ENCODE measurements around the gene FBXO34.
"Not testable (repeated sequence)": the region's sequence is repeated elsewhere in the genome, so short reads cannot be mapped to it uniquely, and the experiment has no call there.

FBXO34 gene

GRCh38 chr14:55374771-55375170 is 103.5 kb downstream of the FBXO34 start:
- Mint-ChIP-seq H3K36me3 (ENCODE audit: low read depth) (peaks cover 74% of the 10 kb centered on the region), H3K27me3 (ENCODE audit: low read depth, poor library complexity) (peaks cover 4% of the 10 kb centered on the region), H3K9me3 (no peaks in the 10 kb centered on the region), H3K4me3 (no peak overlapping the region), H3K27ac (no peak overlapping the region), H3K4me1 (peaks cover 12% of the 10 kb centered on the region)
- no peak for DNase-seq
- TF ChIP-seq, protein P1, sequence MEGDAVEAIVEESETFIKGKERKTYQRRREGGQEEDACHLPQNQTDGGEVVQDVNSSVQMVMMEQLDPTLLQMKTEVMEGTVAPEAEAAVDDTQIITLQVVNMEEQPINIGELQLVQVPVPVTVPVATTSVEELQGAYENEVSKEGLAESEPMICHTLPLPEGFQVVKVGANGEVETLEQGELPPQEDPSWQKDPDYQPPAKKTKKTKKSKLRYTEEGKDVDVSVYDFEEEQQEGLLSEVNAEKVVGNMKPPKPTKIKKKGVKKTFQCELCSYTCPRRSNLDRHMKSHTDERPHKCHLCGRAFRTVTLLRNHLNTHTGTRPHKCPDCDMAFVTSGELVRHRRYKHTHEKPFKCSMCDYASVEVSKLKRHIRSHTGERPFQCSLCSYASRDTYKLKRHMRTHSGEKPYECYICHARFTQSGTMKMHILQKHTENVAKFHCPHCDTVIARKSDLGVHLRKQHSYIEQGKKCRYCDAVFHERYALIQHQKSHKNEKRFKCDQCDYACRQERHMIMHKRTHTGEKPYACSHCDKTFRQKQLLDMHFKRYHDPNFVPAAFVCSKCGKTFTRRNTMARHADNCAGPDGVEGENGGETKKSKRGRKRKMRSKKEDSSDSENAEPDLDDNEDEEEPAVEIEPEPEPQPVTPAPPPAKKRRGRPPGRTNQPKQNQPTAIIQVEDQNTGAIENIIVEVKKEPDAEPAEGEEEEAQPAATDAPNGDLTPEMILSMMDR (IDR thresholded peaks at IDR 0.05): no peak

DNA sequence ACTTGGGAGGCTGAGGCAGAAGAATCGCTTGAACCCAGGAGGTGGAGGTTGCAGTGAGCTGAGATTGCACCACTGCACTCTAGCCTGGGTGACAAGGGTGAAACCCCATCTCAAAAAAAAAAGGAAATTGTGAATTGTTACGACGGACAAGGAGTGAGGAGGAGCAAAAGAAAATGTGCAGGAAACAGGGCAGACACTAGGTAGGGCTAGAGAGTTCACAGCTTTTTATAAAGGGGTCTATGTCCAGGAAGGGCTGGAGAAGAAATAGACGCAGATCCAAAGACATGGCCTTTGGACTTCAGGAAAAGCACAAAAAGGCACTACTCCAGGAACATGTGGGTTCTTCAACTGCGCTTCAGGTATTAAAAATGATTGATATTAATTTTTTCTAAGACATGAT is 106.0 kb downstream of the FBXO34 start:
- Mint-ChIP-seq H3K27ac (no peak overlapping the region), H3K4me1 (peaks cover 6% of the 10 kb centered on the region), H3K9me3 (no peaks in the 10 kb centered on the region), H3K4me3 (no peak overlapping the region), H3K36me3 (ENCODE audit: low read depth) (peaks cover 74% of the 10 kb centered on the region), H3K27me3 (ENCODE audit: low read depth, poor library complexity) (peaks cover 4% of the 10 kb centered on the region)
- TF ChIP-seq, protein P1 (IDR thresholded peaks at IDR 0.05): no peak
- DNase-seq: no peak

- Mint-ChIP-seq H3K4me1 (no peaks in the 10 kb centered on the region), H3K27ac (peak overlapping the region; percentile 33), H3K4me3 (no peak overlapping the region), H3K36me3 (ENCODE audit: low read depth) (peaks cover 54% of the 10 kb centered on the region), H3K27me3 (ENCODE audit: low read depth, poor library complexity) (no peaks in the 10 kb centered on the region), H3K9me3 (no peaks in the 10 kb centered on the region)
- TF ChIP-seq, protein P1 (IDR thresholded peaks at IDR 0.05): no peak
- no peak for DNase-seq
Measured at GRCh38 chr14:55381040-55381439, 109.8 kb downstream of the FBXO34 start.

GRCh38 chr14:55381561-55381960 is 110.3 kb downstream of the FBXO34 start:
- no peaks in the 10 kb centered on the region for H3K9me3 Mint-ChIP-seq
- H3K36me3 Mint-ChIP-seq (ENCODE audit: low read depth): peaks cover 50% of the 10 kb centered on the region
- TF ChIP-seq, protein P1 (IDR thresholded peaks at IDR 0.05): no peak
- H3K27ac Mint-ChIP-seq: no peak overlapping the region
- no peak overlapping the region for H3K4me3 Mint-ChIP-seq
- H3K4me1 Mint-ChIP-seq: no peaks in the 10 kb centered on the region
- DNase-seq: no peak
- no peaks in the 10 kb centered on the region for H3K27me3 Mint-ChIP-seq (ENCODE audit: low read depth, poor library complexity)

DNA sequence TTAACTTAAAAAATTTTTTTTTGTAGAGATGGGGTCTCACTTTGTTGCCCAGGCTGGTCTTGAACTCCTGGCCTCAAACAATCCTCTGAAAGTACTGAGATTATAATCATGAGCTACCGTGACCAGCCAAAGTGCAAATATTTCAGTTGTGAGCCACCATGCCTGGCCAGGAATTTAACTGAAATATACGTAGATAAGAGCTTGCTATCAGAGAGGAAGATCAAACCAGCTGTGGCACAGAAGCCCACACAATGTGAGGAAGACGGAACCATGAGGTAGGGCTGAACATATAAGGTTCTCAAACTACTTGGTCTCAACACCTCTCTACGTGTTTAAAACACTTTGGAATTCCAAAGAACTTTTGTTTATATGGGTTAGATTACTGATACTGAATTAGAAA is 111.3 kb downstream of the FBXO34 start:
- no peaks in the 10 kb centered on the region for H3K9me3 Mint-ChIP-seq
- no peak for DNase-seq
- no peaks in the 10 kb centered on the region for H3K27me3 Mint-ChIP-seq (ENCODE audit: low read depth, poor library complexity)
- no peak overlapping the region for H3K4me3 Mint-ChIP-seq
- TF ChIP-seq, protein P1 (IDR thresholded peaks at IDR 0.05): no peak
- H3K4me1 Mint-ChIP-seq: no peaks in the 10 kb centered on the region
- no peak overlapping the region for H3K27ac Mint-ChIP-seq
- H3K36me3 Mint-ChIP-seq (ENCODE audit: low read depth): peaks cover 41% of the 10 kb centered on the region

DNA sequence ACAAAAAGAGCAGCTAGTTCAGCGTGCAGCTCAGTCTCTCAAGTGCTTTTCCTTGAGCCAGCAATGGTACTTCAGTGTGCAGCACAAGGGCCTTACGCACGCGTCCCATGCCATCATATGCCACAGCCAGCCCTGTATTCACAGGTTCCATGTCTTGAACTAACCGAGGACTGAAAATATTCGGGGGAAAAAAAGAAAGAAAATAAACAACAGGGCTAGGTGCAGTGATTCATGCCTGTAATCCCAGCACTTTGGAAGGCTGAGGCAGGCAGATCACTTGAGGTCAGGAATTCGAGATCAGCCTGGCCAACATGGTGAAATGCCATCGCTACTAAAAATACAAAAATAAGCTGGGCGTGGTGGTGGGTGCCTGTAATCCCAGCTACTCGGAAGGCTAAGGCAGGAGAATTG is 111.8 kb downstream of the FBXO34 start:
- not testable (repeated sequence) for H3K9me3 Mint-ChIP-seq; H3K27me3 Mint-ChIP-seq (ENCODE audit: low read depth, poor library complexity); H3K27ac Mint-ChIP-seq; H3K4me1 Mint-ChIP-seq; DNase-seq; H3K4me3 Mint-ChIP-seq
- peaks cover 38% of the 10 kb centered on the region for H3K36me3 Mint-ChIP-seq (ENCODE audit: low read depth)
